Aortic smooth muscle cell (primary cell): ENCODE data around the gene HSPA1L. TPM values are rescaled to one million over a fixed set of nuclear protein-coding genes. Genes with fewer than 3 reads are reported as not detected.

ENCODE experiments used
- total RNA-seq: library from RNA; depleted of rRNA; stranded (reverse); fragments of >200 nt; gene quantifications from 2 replicates; pipeline ENCODE4 v1.2.3, GENCODE V29; 2014

HSPA1L gene
- 1.5 and 1.6 TPM in 2 replicates for total RNA-seq

GRCh38 chr6:31815025-31815838 is at the start of gene HSPA1L, which contains the start of gene HSPA1A:
Gene HSPA1L (minus strand): TSS chr6:31815283. CDS start chr6:31811972, 3,311 bp downstream.
Gene HSPA1A (plus strand): TSS chr6:31815543. CDS start chr6:31815757, 214 bp downstream.

GRCh38 chr6:31862344-31863235 is 47.5 kb upstream of the HSPA1L start, which contains the start of gene NEU1:
Gene NEU1 (minus strand): TSS chr6:31862821. CDS start chr6:31862776, 45 bp downstream.

GRCh38 chr6:31827286-31828079 is 12.4 kb upstream of the HSPA1L start, which contains the start of gene HSPA1B:
Gene HSPA1B (plus strand): TSS chr6:31827738. CDS start chr6:31827951, 213 bp downstream.

DNA sequence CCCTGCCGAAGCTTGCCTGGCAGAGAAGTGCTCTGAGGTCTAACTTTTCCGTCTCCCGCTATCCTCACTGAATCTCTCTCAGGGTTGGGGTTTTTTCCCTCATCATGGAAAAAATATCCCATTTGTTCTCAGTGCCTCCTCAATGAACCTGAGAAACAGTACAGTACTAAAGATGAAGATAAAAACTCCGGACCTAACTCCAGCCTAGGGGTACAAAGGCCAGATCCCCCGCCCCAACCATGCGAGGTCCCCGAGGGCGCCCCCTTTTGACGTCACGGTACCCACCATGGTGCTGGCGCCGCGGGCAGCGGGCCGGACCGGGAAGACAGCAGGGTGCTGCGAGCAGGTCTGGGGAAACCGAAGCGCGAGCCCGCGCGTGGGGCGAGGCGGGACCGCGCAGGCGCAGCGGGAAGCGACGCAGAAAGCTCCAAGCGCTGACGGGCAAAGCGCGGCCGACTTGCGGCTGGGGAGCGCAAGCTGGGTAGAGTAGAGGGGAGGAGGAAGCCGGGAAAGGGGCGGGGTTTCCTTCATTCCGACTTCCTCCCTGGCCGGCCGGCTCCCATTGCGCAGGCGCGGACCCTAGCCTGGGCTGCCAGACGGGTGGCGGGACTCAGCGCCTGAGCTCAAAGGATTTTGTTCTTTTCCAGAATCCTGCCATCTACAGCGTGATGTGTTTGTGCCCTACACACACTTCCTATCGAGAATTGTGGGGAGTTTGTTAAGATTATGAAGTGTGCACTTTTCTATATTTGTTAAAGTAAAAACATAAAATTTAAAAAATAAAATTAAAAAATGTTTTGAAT is 8.4 kb downstream of the HSPA1L start, which contains the start of gene LSM2:
TSS of gene LSM2 (minus strand) at position 497 of the 803 bp plus-strand sequence. CDS start at position 288, 209 bp downstream.

DNA sequence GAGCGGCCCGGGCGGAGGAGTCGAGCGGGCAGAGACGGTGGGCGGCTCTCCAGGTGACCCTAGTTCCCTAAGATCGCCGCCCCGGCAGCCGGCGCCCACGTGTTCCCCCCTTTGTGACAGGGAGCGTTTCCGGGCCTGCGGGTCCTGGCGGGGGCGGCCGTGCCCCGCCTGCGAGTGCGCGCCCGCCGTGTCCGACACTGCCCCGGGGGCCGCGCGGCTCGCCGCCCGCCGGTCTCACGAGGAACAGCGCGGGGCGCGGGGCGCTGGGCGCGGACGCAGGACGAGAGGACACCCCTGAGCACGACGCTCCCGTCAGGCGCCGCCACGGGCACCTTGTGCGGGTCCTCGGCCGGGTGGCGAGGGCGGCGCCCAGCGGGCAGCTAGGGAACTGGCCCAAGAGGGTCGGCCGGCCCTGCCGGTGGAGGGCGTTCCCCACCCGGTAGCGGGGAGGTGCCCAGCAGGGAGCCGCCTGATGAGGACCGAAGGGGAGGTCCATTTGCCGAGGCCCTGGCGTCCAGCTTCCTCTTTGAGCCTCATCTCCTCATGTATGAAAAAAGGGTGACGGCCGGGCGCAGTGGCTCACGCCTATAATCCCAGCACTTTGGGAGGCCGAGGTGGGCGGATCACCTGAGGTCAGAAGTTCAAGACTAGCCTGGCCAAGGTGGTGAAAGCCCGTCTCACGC is 19.3 kb downstream of the HSPA1L start, which contains the start of gene VARS1:
TSS of gene VARS1 (minus strand) at position 137 of the 683 bp plus-strand sequence. CDS start 535 bp downstream, outside the sequence.

GRCh38 chr6:31776989-31777666 is 38.0 kb downstream of the HSPA1L start, which contains the start of gene VWA7:
Gene VWA7 (minus strand): TSS chr6:31777328. CDS start chr6:31776779, 549 bp downstream.

GRCh38 chr6:31762356-31762755 is 52.7 kb downstream of the HSPA1L start, which contains the start of gene SAPCD1:
Gene SAPCD1 (plus strand): TSS chr6:31762656. CDS start chr6:31763055, 399 bp downstream.

Other genes with a start within 250 kb of the HSPA1L start
- gene LTA, start 243.0 kb downstream of the HSPA1L start, total RNA-seq: not detected in 2 replicates
- gene TNF, start 239.7 kb downstream of the HSPA1L start, total RNA-seq: not detected in 2 replicates
- not detected in 2 replicates for gene LTB, start 232.9 kb downstream of the HSPA1L start, total RNA-seq
- not detected in 2 replicates for gene LST1, start 229.0 kb downstream of the HSPA1L start, total RNA-seq
- gene NCR3, start 222.3 kb downstream of the HSPA1L start, total RNA-seq: not detected in 2 replicates
- gene AIF1, start 200.0 kb downstream of the HSPA1L start, total RNA-seq: not detected in 2 replicates
- 31.6 and 39.6 TPM in 2 replicates for gene PRRC2A, start 194.6 kb downstream of the HSPA1L start, total RNA-seq
- 107 and 122 TPM in 2 replicates for gene BAG6, start 162.6 kb downstream of the HSPA1L start, total RNA-seq
- 1.5 and 1.8 TPM in 2 replicates for gene APOM, start 159.4 kb downstream of the HSPA1L start, total RNA-seq
- gene C6orf47, start 154.5 kb downstream of the HSPA1L start, total RNA-seq: 22.2 and 26.7 TPM in 2 replicates
- gene GPANK1, start 150.3 kb downstream of the HSPA1L start, total RNA-seq: 14.3 and 15.4 TPM in 2 replicates
- gene CSNK2B, start 149.2 kb downstream of the HSPA1L start, total RNA-seq: 80.7 and 85.0 TPM in 2 replicates
- 2.0 and 3.2 TPM in 2 replicates for gene LY6G5B, start 145.3 kb downstream of the HSPA1L start, total RNA-seq
- gene LY6G5C, start 134.2 kb downstream of the HSPA1L start, total RNA-seq: 0.40 and 0.75 TPM in 2 replicates
- 51.5 and 62.8 TPM in 2 replicates for gene ABHD16A, start 112.0 kb downstream of the HSPA1L start, total RNA-seq
- gene LY6G6F, start 108.4 kb downstream of the HSPA1L start, total RNA-seq: not detected in 2 replicates
- gene LY6G6D, start 99.9 kb downstream of the HSPA1L start, total RNA-seq: not detected in 2 replicates
- not detected in 2 replicates for gene LY6G6C, start 93.5 kb downstream of the HSPA1L start, total RNA-seq
- not detected in 2 replicates for gene MPIG6B, start 91.9 kb downstream of the HSPA1L start, total RNA-seq
- gene DDAH2, start 86.0 kb downstream of the HSPA1L start, total RNA-seq: 112 and 142 TPM in 2 replicates
- 784 and 832 TPM in 2 replicates for gene CLIC1, start 78.8 kb downstream of the HSPA1L start, total RNA-seq
- 5.3 and 5.4 TPM in 2 replicates for gene MSH5, start 75.3 kb downstream of the HSPA1L start, total RNA-seq
- gene SAPCD1, start 52.6 kb downstream of the HSPA1L start, total RNA-seq: 1.8 and 1.9 TPM in 2 replicates
- 0.13 and 0.19 TPM in 2 replicates for gene VWA7, start 38.0 kb downstream of the HSPA1L start, total RNA-seq
- 37.6 and 48.4 TPM in 2 replicates for gene VARS1, start 19.5 kb downstream of the HSPA1L start, total RNA-seq
- 17.9 and 25.9 TPM in 2 replicates for gene LSM2, start 8.3 kb downstream of the HSPA1L start, total RNA-seq
- 97.9 and 108 TPM in 2 replicates for gene HSPA1A, start 260 bp upstream of the HSPA1L start, total RNA-seq
- gene HSPA1B, start 12.5 kb upstream of the HSPA1L start, total RNA-seq: 158 and 185 TPM in 2 replicates
- 60.4 and 69.0 TPM in 2 replicates for gene NEU1, start 47.5 kb upstream of the HSPA1L start, total RNA-seq
- gene SLC44A4, start 63.7 kb upstream of the HSPA1L start, total RNA-seq: 0.13 and 0.44 TPM in 2 replicates
- 42.3 and 49.1 TPM in 2 replicates for gene EHMT2, start 82.4 kb upstream of the HSPA1L start, total RNA-seq
- gene ZBTB12, start 86.8 kb upstream of the HSPA1L start, total RNA-seq: 3.3 and 3.7 TPM in 2 replicates
- gene C2, start 112.4 kb upstream of the HSPA1L start, total RNA-seq: 2.8 and 4.3 TPM in 2 replicates
- 20.3 and 31.2 TPM in 2 replicates for gene CFB, start 130.8 kb upstream of the HSPA1L start, total RNA-seq
- gene NELFE, start 143.7 kb upstream of the HSPA1L start, total RNA-seq: 107 and 119 TPM in 2 replicates
- gene SKIC2, start 143.9 kb upstream of the HSPA1L start, total RNA-seq: 41.2 and 58.4 TPM in 2 replicates
- 9.8 and 10.2 TPM in 2 replicates for gene DXO, start 156.9 kb upstream of the HSPA1L start, total RNA-seq
- gene C4A, start 166.8 kb upstream of the HSPA1L start, total RNA-seq: 5.7 and 5.8 TPM in 2 replicates
- 4.8 and 5.0 TPM in 2 replicates for gene C4B, start 199.5 kb upstream of the HSPA1L start, total RNA-seq
- gene CYP21A2, start 223.1 kb upstream of the HSPA1L start, total RNA-seq: under 0.01 and 0.62 TPM in 2 replicates